ENCODE measurements around the gene RIMBP2. TPM values are rescaled to one million over a fixed set of nuclear protein-coding genes. Genes with fewer than 3 reads are reported as not detected.

RIMBP2 gene
- total and polyA plus RNA-seq, 9 of the 15 experiments (the other 6 are each of a cell fraction or from before 2014, with no cell fraction given) = not detected

GRCh38 chr12:130764475-130765185, 48.5 kb upstream of the RIMBP2 start (continued):
- no peak for TF ChIP-seq GMEB1 (CRISPR knock-in tag; IDR thresholded peaks at IDR 0.05)
- no peak for TF ChIP-seq ZNF384 (IDR thresholded peaks at IDR 0.05; ENCODE audit: low read depth, low read length)
- TF ChIP-seq SIX5 (IDR thresholded peaks at IDR 0.05; ENCODE audit: borderline replicate concordance in 1 of 2, insufficient read depth in 1 of 2, low read depth in 1 of 2, low read length in 2 of 2) = no peak
- TF ChIP-seq RFX1 (IDR thresholded peaks at IDR 0.05) = no peak
- TF ChIP-seq PRDM10 (IDR thresholded peaks at IDR 0.05; ENCODE audit: partially characterized antibody) = no peak
- TF ChIP-seq NCOR1 (IDR thresholded peaks at IDR 0.05) = no peak
- TF ChIP-seq, protein P1, sequence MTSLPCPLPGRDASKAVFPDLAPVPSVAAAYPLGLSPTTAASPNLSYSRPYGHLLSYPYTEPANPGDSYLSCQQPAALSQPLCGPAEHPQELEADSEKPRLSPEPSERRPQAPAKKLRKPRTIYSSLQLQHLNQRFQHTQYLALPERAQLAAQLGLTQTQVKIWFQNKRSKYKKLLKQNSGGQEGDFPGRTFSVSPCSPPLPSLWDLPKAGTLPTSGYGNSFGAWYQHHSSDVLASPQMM (CRISPR knock-in tag; IDR thresholded peaks at IDR 0.05) = no peak
- 0 out of 4 replicates have a peak, but pooled peaks of 1 of the 2 experiments have one; percentile 13 for TF ChIP-seq HDAC1 (IDR thresholded peaks at IDR 0.05)
- peak; percentile 3 for TF ChIP-seq ARHGAP35 (IDR thresholded peaks at IDR 0.05; ENCODE audit: partially characterized antibody)
- TF ChIP-seq, protein P2, sequence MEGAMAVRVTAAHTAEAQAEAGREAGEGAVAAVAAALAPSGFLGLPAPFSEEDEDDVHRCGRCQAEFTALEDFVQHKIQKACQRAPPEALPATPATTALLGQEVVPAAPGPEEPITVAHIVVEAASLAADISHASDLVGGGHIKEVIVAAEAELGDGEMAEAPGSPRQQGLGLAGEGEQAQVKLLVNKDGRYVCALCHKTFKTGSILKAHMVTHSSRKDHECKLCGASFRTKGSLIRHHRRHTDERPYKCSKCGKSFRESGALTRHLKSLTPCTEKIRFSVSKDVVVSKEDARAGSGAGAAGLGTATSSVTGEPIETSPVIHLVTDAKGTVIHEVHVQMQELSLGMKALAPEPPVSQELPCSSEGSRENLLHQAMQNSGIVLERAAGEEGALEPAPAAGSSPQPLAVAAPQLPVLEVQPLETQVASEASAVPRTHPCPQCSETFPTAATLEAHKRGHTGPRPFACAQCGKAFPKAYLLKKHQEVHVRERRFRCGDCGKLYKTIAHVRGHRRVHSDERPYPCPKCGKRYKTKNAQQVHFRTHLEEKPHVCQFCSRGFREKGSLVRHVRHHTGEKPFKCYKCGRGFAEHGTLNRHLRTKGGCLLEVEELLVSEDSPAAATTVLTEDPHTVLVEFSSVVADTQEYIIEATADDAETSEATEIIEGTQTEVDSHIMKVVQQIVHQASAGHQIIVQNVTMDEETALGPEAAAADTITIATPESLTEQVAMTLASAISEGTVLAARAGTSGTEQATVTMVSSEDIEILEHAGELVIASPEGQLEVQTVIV (CRISPR knock-in tag; IDR thresholded peaks at IDR 0.05; ENCODE audit: borderline replicate concordance) = no peak
- TF ChIP-seq KLF10 (CRISPR knock-in tag; IDR thresholded peaks at IDR 0.05) = no peak
- TF ChIP-seq, protein P3, sequence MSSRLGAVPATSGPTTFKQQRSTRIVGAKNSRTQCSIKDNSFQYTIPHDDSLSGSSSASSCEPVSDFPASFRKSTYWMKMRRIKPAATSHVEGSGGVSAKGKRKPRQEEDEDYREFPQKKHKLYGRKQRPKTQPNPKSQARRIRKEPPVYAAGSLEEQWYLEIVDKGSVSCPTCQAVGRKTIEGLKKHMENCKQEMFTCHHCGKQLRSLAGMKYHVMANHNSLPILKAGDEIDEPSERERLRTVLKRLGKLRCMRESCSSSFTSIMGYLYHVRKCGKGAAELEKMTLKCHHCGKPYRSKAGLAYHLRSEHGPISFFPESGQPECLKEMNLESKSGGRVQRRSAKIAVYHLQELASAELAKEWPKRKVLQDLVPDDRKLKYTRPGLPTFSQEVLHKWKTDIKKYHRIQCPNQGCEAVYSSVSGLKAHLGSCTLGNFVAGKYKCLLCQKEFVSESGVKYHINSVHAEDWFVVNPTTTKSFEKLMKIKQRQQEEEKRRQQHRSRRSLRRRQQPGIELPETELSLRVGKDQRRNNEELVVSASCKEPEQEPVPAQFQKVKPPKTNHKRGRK (tag; IDR thresholded peaks at IDR 0.05) = no peak
- no peak for TF ChIP-seq MNT (conservative IDR thresholded peaks at IDR 0.05)
- no peak for TF ChIP-seq ZBTB7A (IDR thresholded peaks at IDR 0.05; ENCODE audit: borderline replicate concordance, control insufficient read depth, low read depth, low read length)
- no peak for TF ChIP-seq SMARCE1 (IDR thresholded peaks at IDR 0.05)

Data from K562 (cell line).